Smooth muscle cell (in vitro differentiated cells): ENCODE data around the gene C1S. TPM values are rescaled to one million over a fixed set of nuclear protein-coding genes. Genes with fewer than 3 reads are reported as not detected.
"Not testable (repeated sequence)": the region's sequence is repeated elsewhere in the genome, so short reads cannot be mapped to it uniquely, and the experiment has no call there.

Source experiments
- DNase-seq: peaks from one replicate; lab custom pipeline; 2025; ENCODE audit not compliant: unreplicated experiment; lab: John Stamatoyannopoulos, UW
- H2AFZ ChIP-seq: fragments of 200-600 bp; sonication (generic); 2 replicates; pipeline ENCODE4 v1.6.0; 2016; ENCODE audit warnings: antibody characterized with exemption, low read depth, mild to moderate bottlenecking
- H3F3A ChIP-seq: fragments of 200-600 bp; sonication (generic); 2 replicates; pipeline ENCODE4 v1.6.0; 2017; ENCODE audit warnings: antibody characterized with exemption, low read depth
- H3K27ac ChIP-seq: fragments of 200-600 bp; sonication (generic); 2 replicates; pipeline ENCODE4 v1.5.1; 2016; ENCODE audit warnings: low read depth, mild to moderate bottlenecking
- H3K27me3 ChIP-seq: fragments of 200-600 bp; sonication (generic); 2 replicates; pipeline ENCODE4 v1.6.1; 2016; ENCODE audit warnings: low read depth, mild to moderate bottlenecking
- H3K36me3 ChIP-seq: fragments of 200-600 bp; sonication (generic); 2 replicates; pipeline ENCODE4 v1.5.1; 2016; ENCODE audit warnings: low read depth
- H3K4me1 ChIP-seq: fragments of 200-600 bp; sonication (generic); 2 replicates; pipeline ENCODE4 v1.5.1; 2016; ENCODE audit warnings: low read depth
- H3K4me2 ChIP-seq: fragments of 200-600 bp; sonication (generic); 2 replicates; pipeline ENCODE4 v1.6.0; 2016; ENCODE audit warnings: mild to moderate bottlenecking
- H3K4me3 ChIP-seq: fragments of 200-600 bp; sonication (generic); 2 replicates; pipeline ENCODE4 v1.5.1; 2016; ENCODE audit warnings: mild to moderate bottlenecking
- H3K79me2 ChIP-seq: fragments of 200-600 bp; sonication (generic); 2 replicates; pipeline ENCODE4 v1.6.0; 2016; ENCODE audit warnings: low read depth, mild to moderate bottlenecking
- H3K9ac ChIP-seq: fragments of 200-600 bp; sonication (generic); 2 replicates; pipeline ENCODE4 v1.6.0; 2016; ENCODE audit warnings: low read depth
- H3K9me3 ChIP-seq: fragments of 200-600 bp; sonication (generic); replicated peaks from 2 replicates; pipeline ENCODE4 v1.5.1; 2016; ENCODE audit warnings: low read depth
- H4K20me1 ChIP-seq: fragments of 200-600 bp; sonication (generic); 2 replicates; pipeline ENCODE4 v1.6.0; 2016; ENCODE audit warnings: low read depth
- WGBS: methylation state at CpG from one replicate; pipeline ENCODE4 v1.1.7; 2016; ENCODE audit warnings: low lambda C conversion rate; 5-methylcytosine and 5-hydroxymethylcytosine counted together
- polyA plus RNA-seq: library from polyadenylated mRNA; unstranded; fragments of >200 nt; fragmentation: Nextera tagmentation; extraction: Ambion mirVana; gene quantifications from 2 replicates; pipeline ENCODE4 v1.2.1, GENCODE V29; 2016
- total RNA-seq: library from RNA; depleted of rRNA; stranded (reverse); fragments of >200 nt; gene quantifications from 2 replicates; pipeline ENCODE4 v1.2.3, GENCODE V29; 2014
- TF ChIP-seq, protein P1 (sequence below): fragments of 200-600 bp; sonication (generic); IDR thresholded peaks from 2 replicates; pipeline ENCODE4 v1.5.1; 2017; ENCODE audit warnings: borderline replicate concordance, mild to moderate bottlenecking, antibody characterized with exemption; ENCODE audit not compliant: insufficient read depth, poor library complexity, severe bottlenecking

The C1S gene
- total and polyA plus RNA-seq, 2 experiments from 2014 or later = 38.5 to 69.2 TPM

DNA sequence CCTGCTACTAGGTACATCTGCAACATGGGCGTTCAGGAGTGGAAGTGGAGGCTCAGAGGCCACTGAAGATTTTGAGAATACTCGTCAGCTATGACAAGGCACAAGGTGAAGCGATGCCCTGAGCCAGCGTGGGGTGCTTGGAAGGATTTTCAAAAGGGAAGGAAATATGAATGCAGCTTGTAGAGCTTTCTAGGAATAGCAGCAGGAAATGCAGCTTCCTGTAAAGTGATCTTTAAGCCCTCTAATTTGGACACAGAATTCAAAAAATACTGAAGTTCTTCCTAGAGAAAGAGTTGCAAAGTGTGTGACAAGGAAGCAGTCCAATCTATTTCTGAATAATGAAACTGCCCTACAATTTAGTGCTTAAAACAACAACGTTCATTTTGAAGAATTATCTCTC lies 13.2 kb upstream of the C1S start:
- 93% methylated on average over 5 of the region's 5 CpGs for WGBS
- no peaks in the 10 kb centered on the region for H3K36me3 ChIP-seq

DNA sequence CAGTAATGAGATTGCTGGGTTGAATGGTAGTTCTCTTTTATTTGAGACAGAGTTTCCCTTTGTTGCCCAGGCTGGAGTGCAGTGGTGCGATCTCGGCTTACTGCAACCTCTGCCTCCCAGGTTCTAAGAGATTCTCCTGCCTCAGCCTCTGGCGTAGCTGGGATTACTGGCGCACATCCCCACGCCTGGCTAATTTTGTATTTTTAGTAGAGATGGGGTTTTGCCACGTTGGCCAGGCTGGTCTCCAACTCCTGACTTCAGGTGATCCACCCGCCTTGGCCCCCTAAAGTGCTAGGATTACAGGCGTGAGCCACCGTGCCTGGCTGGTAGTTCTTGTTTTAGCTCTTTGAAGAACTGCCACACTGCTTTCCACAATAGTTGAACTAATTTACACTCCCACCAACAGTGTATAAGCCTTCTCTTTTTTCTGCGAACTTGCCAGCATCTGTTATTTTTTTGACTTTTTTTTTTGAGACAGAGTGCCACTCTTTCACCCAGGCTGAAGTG lies 11.0 kb upstream of the C1S start:
- DNase-seq, H3K79me2 ChIP-seq: not testable (repeated sequence)
- 92% methylated on average over 10 of the region's 10 CpGs for WGBS

More for the DNA sequence above, 13.2 kb upstream of the C1S start:
- TF ChIP-seq, protein P1, sequence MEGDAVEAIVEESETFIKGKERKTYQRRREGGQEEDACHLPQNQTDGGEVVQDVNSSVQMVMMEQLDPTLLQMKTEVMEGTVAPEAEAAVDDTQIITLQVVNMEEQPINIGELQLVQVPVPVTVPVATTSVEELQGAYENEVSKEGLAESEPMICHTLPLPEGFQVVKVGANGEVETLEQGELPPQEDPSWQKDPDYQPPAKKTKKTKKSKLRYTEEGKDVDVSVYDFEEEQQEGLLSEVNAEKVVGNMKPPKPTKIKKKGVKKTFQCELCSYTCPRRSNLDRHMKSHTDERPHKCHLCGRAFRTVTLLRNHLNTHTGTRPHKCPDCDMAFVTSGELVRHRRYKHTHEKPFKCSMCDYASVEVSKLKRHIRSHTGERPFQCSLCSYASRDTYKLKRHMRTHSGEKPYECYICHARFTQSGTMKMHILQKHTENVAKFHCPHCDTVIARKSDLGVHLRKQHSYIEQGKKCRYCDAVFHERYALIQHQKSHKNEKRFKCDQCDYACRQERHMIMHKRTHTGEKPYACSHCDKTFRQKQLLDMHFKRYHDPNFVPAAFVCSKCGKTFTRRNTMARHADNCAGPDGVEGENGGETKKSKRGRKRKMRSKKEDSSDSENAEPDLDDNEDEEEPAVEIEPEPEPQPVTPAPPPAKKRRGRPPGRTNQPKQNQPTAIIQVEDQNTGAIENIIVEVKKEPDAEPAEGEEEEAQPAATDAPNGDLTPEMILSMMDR = no peak
- H3F3A ChIP-seq = no peaks in the 10 kb centered on the region
- H3K4me3 ChIP-seq = no peak overlapping the region
- no peak overlapping the region for H2AFZ ChIP-seq
- no peak for DNase-seq
- no peak overlapping the region for H3K27ac ChIP-seq
- H3K4me2 ChIP-seq = no peak overlapping the region
- no peak overlapping the region for H3K9ac ChIP-seq
- H4K20me1 ChIP-seq = no peaks in the 10 kb centered on the region
- no peaks in the 10 kb centered on the region for H3K9me3 ChIP-seq
- H3K79me2 ChIP-seq = no peaks in the 10 kb centered on the region
- H3K4me1 ChIP-seq = no peaks in the 10 kb centered on the region
- no peaks in the 10 kb centered on the region for H3K27me3 ChIP-seq

DNA sequence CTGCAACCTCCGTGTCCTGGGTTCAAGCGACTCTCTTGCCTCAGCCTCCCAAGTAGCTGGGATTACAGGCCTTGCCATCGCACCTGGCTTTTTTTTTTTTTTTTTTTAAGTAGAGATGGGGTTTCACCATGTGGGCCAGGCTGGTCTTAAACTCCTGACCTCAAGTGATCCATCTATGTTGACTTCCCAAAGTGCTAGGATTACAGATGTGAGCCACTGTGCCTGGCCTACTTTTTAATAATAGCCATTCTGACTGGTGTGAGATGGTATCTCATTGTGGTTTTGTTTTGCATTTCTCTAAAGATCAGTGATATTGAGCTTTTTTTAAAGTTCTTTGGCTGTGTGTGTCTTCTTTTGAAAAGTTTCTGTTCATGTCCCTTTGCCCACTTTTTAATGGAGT lies 10.5 kb upstream of the C1S start:
- H3F3A ChIP-seq, H3K4me3 ChIP-seq, H3K27me3 ChIP-seq, H3K9me3 ChIP-seq, DNase-seq, H3K27ac ChIP-seq, H3K79me2 ChIP-seq, H3K9ac ChIP-seq, H2AFZ ChIP-seq, H3K36me3 ChIP-seq, H3K4me2 ChIP-seq, H3K4me1 ChIP-seq, H4K20me1 ChIP-seq: not testable (repeated sequence)
- 92% methylated on average over 3 of the region's 3 CpGs for WGBS

More for the DNA sequence above, 11.0 kb upstream of the C1S start:
- H3K4me1 ChIP-seq, H3F3A ChIP-seq, H3K4me2 ChIP-seq, H3K36me3 ChIP-seq, H3K9me3 ChIP-seq, H4K20me1 ChIP-seq, H3K9ac ChIP-seq, H2AFZ ChIP-seq, H3K4me3 ChIP-seq, H3K27ac ChIP-seq, H3K27me3 ChIP-seq: not testable (repeated sequence)

DNA sequence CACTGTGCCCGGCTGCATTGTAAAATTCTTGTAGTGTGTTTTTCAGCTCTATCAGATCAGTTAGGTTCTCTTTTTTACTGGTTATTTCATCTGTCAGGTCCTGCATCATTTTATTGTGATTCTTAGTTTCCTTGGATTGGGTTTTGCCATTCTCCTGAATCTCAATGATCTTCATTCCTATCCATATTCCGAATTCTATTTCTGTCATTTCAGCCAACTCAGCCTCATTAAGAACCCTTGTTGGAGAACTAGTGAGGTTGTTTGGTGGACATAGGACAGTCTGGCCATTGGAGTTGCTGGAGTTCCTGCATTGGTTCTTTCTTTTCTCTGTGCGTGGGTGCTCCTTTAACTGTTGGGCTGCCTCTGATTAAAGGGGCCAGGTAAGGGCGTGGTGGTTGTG lies 5.6 kb upstream of the C1S start:
- Histone ChIP-seq H3K4me1 (no peaks in the 10 kb centered on the region), H3K27me3 (no peaks in the 10 kb centered on the region), H3F3A (no peaks in the 10 kb centered on the region), H3K27ac (no peak overlapping the region), H3K9ac (no peak overlapping the region), H3K9me3 (no peaks in the 10 kb centered on the region), H3K4me3 (no peak overlapping the region), H3K4me2 (no peak overlapping the region), H2AFZ (no peak overlapping the region), H3K36me3 (no peaks in the 10 kb centered on the region), H4K20me1 (no peaks in the 10 kb centered on the region), H3K79me2 (no peaks in the 10 kb centered on the region)
- WGBS = 90% methylated on average over 4 of the region's 4 CpGs
- TF ChIP-seq, protein P1 = no peak
- DNase-seq = no peak

DNA sequence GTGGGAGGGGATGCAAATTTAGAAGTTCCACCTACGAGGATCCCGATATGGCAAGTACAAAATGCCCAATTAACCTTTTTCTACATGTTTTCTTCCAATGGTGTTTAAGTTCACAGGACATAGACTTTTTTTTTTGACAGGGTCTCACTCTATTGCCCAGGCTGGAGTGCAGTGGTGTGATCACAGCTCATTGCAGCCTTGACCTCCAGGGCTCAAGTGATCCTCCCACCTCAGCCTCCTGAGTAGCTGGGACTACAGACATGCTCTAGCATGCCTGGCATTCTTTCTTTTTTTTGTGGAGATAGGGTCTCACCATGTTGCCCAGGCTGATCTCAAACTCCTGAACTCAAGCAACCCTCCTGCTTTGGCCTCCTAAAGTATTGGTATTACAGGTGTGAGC lies 4.8 kb upstream of the C1S start:
- H4K20me1 ChIP-seq, H3K36me3 ChIP-seq, H3K27me3 ChIP-seq, H3K4me3 ChIP-seq, H2AFZ ChIP-seq, H3K4me2 ChIP-seq, DNase-seq, H3K9ac ChIP-seq, H3K27ac ChIP-seq, H3K9me3 ChIP-seq, H3F3A ChIP-seq, H3K79me2 ChIP-seq, H3K4me1 ChIP-seq: not testable (repeated sequence)
- 96% methylated on average over 2 of the region's 2 CpGs for WGBS
